Activated CD8-positive, alpha-beta memory T cell treated with anti-CD3 and anti-CD28 coated beads, Interleukin-2, amount 50 U/mL, for 1 hour (primary cell): ENCODE data around the gene SCGB1C2.
"Not testable (repeated sequence)": the region's sequence is repeated elsewhere in the genome, so short reads cannot be mapped to it uniquely, and the experiment has no call there.

ENCODE experiments used
- DNase-seq: peaks from one replicate; pipeline ENCODE4 v3.0.0-alpha.2; 2020; ENCODE audit errors: extremely low read depth

The SCGB1C2 gene

DNA sequence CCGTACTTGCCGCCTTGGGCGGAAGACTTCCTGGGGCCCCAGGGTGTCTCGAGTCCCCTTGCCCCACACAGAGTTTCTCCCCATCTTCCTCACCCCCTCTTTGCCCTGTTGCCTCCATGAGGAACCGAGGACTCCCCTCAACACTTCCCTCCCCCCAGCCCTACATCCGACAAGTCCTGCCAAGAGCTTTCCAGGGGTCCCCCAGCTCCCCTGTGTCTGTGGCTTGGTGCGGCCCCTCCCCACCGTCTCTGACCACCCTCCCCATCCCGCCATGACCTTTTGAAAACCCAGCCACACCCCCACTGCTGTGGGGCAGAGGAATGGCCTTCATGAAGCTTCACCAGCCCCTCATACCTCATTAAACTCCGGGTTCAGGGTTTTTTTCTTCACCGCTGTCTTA lies 11.4 kb downstream of the SCGB1C2 start:
- no peak for DNase-seq

GRCh38 chr17:149231-149630 lies 11.9 kb downstream of the SCGB1C2 start:
- DNase-seq = no peak

DNA sequence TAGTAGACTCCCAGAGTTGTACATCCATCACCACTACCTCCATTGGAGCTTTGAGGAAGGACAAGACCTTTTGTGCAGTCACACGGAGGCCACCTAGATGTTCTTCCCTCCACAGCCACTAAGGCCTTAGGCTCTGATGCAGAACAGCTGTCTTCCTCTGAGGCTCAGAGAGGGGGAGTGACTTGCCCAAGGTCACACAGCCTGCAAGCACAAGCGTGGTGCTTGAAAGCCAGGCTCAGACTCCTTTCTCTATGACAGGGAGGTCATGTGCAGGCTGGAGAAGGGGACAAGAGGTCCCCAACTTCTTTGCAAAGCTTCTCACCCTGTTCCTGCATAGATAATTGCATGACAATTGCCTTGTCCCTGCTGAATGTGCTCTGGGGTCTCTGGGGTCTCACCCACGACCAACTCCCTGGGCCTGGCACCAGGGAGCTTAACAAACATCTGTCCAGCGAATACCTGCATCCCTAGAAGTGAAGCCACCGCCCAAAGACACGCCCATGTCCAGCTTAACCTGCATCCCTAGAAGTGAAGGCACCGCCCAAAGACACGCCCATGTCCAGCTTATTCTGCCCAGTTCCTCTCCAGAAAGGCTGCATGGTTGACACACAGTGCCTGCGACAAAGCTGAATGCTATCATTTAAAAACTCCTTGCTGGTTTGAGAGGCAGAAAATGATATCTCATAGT lies 12.7 kb downstream of the SCGB1C2 start:
- DNase-seq = no peak

GRCh38 chr17:151004-151403 lies 13.6 kb downstream of the SCGB1C2 start:
- DNase-seq = no peak

DNA sequence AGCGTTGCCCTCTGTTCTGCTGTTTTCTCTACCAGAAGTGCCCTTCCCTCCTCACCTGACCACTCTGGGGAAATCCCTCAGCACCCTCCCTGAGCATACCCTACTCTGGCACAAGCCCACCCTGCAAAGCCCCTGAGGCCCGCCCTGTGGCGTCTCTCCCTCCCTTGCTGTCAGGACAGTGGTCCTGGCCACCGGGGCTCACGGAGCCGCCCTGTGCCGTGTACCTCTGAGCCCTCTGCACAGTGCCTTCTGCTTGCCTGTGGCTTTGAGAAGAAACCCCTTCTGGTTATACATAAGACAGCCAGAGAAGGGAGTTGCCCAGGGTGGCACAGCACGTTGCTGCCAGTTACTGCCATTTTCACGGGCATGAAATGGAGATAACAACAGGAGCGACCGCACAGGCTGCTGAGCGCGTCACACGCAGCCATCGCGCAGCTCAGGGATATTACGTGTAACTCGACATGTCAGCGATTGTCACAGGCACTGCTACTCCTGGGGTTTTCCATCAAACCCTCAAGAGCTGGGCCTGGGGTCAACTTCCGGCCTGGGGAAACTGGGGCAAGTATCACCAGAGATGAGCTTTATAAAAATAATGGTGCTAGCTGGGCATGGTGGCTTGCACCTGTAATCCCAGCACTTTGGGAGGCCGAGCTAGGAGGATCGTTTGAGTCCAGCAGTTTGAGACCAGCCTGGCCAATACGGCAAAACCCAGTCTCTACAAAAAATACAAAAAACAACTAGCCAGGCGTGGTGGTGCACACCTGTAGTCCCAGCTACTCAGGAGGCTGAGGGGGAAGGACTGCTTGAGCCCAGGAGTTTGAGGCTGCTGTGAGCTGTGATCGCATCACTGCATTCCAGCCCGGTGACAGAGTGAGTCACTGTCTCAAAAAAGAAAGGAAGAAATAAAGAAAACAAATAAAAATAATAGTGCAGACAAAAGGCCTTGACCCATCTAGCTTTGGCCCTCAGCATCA lies 14.8 kb downstream of the SCGB1C2 start:
- no peak for DNase-seq

GRCh38 chr17:152860-153420 lies 15.6 kb downstream of the SCGB1C2 start:
- no peak for DNase-seq

DNA sequence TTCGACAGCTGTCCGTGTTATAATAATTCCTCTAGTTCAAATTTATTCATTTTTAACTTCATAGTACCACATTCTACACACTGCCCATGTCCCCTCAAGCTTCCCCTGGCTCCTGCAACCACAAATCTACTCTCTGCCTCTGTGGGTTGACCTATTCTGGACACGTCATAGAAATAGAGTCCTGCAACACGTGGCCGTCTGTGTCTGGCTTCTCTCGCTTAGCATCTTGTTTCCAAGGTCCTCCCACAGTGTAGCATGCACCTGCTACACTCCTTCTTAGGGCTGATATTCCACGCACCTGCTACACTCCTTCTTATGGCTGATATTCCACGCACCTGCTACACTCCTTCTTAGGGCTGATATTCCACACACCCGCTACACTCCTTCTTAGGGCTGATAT lies 16.5 kb downstream of the SCGB1C2 start:
- DNase-seq = no peak

GRCh38 chr17:155576-155975 lies 18.2 kb downstream of the SCGB1C2 start:
- DNase-seq = no peak

GRCh38 chr17:156094-156621 lies 18.8 kb downstream of the SCGB1C2 start:
- no peak for DNase-seq

GRCh38 chr17:156946-157345 lies 19.6 kb downstream of the SCGB1C2 start:
- no peak for DNase-seq

DNA sequence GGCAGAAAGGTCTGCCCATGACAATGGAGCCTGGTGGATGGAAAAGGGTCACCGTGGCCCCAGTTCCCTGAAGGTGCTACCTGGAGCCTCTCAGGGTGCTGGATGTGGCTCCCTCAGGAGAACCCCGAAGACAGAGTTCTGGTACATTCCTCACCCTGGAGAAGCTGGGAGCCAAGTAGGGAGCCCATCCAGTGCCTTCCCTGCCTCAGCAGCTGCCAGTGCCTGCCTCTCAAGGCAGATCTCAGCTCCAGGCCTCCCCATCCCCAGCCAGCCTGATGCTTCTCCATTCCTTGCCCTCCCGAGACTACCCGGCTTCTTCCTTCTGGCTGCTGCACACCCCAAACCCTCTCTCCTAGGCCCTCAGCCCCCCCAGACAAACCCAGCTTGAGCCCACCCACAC lies 20.5 kb downstream of the SCGB1C2 start:
- no peak for DNase-seq

GRCh38 chr17:158379-158778 lies 21.0 kb downstream of the SCGB1C2 start:
- DNase-seq = no peak

DNA sequence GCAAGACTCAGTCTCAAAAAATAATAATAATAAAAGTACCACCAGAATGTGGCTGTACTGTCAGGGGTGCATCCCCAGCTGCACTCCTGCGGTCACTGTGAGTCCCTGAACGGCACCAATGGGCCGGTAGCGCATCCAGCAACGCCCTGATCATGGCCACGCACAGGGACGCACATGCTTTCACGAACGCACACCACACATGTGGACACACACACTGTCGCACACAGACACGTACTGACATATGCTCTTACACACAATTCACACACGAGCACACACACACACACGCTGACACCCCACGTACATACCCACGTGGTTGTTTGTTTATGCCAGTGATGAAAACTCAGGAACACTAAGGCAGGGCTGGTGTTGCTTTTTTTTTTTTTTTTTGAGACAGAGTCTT lies 22.2 kb downstream of the SCGB1C2 start:
- DNase-seq = no peak

GRCh38 chr17:160336-160735 lies 23.0 kb downstream of the SCGB1C2 start:
- no peak for DNase-seq

GRCh38 chr17:161481-161880 lies 24.1 kb downstream of the SCGB1C2 start:
- no peak for DNase-seq

DNA sequence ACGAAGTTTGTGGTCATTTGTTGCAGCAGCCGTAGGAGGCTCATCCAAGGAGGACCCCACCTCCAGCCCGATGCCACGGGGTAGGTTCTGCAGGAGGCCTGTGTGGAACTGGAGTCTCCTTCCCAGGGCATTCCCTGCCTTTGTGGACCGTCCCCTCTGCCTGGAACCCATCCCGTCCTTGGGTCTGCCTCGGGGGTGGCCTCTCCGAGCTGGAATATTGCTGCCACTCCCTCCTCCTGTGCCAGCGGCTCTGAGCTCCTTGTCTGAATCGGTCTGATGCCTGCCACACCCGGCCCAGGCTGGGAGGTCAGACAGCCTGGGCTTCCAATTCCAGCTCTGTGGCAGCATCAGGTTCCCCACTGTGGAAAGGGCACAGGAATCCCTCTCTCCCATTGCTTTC lies 25.3 kb downstream of the SCGB1C2 start:
- no peak for DNase-seq

- DNase-seq = no peak
Measured at GRCh38 chr17:163514-164098, 26.2 kb downstream of the SCGB1C2 start.

GRCh38 chr17:164303-165235 lies 27.2 kb downstream of the SCGB1C2 start:
- DNase-seq = no peak

DNA sequence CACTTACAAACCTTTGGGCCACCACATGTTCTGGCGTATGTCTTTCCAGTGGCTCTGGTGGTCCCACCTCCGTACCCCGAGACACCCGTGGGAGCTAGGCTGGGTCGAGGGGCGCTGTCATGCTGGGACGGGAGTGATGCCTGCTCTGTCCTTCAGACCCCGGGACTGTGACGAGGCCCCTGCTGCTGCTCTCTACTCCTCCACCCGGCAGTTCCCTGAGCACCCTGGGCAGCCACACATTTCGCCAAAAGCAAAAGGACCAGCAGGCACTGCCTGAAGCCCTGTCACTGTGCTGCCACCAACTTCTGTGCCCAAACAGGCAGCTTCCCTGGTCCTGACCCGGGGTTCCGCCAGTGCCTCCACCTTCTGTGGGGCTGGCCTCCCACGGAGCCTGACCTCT lies 28.6 kb downstream of the SCGB1C2 start:
- no peak for DNase-seq

DNA sequence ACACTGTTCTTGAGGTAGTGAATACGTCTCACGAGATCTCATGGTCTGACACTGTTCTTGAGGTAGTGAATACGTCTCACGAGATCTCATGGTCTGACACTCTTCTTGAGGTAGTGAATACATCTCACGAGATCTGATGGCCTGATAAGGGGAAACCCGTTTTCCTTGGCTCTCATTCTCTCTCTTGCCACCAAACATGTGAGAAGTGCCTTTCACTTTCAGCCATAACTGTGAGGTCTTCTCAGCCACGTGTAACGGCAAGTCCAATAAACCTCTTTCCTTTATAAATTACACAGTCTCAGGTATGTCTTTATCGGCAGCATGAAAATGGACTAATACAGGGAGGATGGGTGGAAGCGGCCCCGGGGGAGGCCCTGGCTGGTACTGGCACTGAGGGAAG lies 31.2 kb downstream of the SCGB1C2 start:
- DNase-seq = not testable (repeated sequence)

DNA sequence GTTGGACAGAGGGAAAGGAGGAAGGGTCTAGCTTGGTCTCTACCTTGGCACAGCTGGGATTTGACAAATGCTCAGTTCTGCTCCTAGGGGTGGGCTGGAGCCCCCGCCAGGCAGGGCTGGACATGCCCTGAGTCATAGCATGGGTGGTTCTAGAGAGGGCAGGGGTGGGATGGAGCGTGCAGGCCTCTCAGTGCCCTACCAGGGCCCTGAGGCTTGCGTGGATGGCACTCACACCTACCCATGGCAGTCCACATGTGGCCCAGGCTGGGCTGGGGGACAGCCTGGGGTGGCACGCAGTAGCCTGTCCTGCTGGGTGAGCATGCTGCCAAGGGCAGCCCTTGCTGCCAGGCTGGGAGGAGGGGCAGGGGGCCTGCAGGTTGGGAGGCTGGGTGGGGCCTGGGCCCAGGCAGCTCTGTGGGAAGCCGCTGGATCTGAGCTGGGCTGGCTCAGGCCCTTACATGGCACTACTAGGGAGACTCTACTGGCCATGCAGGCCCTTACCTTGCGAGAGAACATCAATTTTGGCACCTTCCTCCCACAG lies 32.8 kb downstream of the SCGB1C2 start:
- DNase-seq = no peak
